Epithelial cell of prostate (primary cell): ENCODE results near the gene CPLANE2.
"Not testable (repeated sequence)": the region's sequence is repeated elsewhere in the genome, so short reads cannot be mapped to it uniquely, and the experiment has no call there.

Experiments
- DNase-seq: peaks from one replicate; pipeline ENCODE4 v3.0.0-alpha.2; 2011; ENCODE audit warnings: low read depth, low spot score
- H3K27ac ChIP-seq: fragments of 450-650 bp; 2 replicates; pipeline ENCODE4 v1.5.1; 2017; ENCODE audit warnings: mild to moderate bottlenecking

CPLANE2 gene

DNA sequence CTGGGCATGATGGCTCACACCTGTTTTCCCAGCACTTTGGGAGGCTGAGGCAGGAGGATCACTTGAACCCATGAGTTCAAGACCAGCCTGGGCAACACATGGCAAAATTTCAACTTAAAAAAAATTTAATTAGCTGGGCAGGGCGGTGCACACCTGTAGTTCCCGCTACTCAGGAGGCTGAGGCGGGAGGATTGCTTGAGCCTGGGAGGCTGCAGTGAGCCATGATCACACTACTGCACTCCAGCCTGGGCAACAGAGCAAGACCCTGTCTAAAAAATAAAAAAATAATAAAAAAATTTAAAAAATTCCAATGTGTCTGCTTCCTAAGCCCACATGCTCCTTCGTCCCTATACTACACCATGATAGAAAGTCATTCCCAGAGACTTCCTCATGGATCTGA is 40.8 kb downstream of the CPLANE2 start:
- not testable (repeated sequence) for H3K27ac ChIP-seq, DNase-seq

DNA sequence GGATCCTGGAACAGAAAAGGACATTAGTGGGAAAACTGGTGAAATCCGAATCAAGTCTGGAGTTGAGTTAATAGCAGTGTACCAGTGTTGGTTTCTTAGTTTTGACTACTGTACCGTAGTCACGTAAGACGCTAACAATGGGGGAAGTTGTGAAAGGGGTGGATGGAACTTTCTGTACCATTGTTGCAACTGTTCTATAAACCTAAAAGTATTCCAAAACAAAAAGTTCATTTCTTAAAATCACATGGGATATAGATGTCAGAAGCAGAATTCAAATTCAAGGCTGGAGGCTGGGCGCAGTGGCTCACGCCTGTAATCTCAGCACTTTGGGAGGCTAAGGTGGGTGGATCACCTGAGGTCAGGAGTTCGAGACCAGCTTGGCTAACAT is 41.5 kb downstream of the CPLANE2 start:
- no peak overlapping the region for H3K27ac ChIP-seq
- no peak for DNase-seq

DNA sequence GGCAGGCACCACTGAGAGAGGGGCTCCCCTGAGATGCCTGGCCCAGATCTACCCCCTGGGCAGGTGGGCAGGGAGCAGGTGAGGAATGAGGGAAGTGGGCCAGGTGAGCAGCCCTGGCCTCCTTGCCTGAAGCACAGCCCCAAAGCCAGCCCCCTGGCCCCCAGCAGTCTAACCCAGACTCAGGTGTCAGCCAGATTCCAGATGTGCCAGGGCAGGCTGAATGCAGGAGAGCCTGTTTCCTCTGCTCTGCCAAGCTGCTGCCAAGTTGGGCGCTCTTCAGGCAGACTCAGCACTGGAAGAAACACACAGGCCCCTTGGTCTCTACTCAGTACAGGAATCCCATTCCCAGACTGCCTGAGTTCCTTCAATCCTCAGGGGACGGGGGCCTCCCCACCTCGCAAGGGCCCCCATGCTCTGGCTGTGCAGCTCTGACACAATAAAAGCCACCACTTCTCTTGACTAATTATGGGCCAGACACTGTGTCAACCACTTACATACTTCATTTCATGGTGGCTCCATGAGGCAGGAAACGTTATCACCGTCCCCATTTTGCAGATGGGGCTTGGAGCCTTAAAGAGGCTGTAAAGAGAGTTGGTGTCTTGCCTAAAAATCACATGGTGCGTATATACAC is 45.0 kb downstream of the CPLANE2 start:
- no peak overlapping the region for H3K27ac ChIP-seq
- DNase-seq: no peak

DNA sequence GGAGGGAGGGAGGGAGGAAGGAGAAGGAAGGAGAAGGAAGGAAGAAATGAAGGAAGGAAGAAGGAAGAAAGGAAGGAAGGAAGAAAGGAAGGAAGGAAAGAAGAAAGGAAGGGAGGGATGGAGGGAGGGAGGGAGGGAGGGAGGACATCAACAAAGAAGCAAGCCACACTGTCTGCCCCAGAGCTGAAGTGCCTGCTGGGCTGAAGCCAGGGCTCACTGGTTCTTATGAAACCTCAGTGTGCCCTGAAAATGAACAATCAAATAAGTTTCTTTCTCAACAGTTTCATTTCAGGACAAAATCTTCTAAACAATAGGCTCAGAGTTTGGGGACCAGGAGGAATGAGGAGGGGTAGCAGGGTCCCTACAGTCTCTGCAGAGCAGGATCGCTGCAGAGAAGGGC is 45.7 kb downstream of the CPLANE2 start:
- no peak for DNase-seq
- no peak overlapping the region for H3K27ac ChIP-seq

DNA sequence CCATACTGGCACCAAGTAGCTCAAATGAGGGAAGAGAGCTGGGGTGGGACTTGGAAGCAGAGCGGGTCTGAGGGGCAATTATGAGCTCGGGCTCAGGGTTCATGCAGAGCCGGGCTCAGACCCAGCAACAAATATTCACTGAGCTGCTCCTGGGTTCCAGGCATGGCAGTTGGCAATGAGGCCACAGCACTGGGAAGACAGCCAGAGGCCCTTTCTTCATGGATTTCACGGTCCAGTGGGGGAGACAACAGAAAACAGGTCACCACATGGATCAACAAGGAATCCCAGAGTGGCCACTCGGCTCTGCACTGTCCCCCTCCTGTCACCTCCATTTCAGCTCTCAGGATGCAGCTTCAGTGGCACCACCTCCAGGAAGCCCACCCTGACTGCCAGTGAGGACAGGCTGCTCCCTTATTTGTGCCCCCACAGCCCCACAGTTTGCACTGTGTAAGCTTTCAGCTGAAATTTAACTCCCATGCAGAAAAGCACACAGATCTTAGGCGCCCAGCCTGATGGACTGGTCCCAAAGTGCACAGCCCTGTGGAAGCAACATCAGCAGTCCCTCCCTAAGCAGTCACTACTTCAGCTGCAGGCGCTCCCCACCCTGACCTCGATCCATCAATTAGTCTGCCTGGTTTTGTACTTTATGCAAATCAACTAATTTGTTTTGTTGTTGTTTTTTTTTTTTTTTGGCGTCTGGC is 46.9 kb downstream of the CPLANE2 start:
- no peak for DNase-seq
- no peak overlapping the region for H3K27ac ChIP-seq

DNA sequence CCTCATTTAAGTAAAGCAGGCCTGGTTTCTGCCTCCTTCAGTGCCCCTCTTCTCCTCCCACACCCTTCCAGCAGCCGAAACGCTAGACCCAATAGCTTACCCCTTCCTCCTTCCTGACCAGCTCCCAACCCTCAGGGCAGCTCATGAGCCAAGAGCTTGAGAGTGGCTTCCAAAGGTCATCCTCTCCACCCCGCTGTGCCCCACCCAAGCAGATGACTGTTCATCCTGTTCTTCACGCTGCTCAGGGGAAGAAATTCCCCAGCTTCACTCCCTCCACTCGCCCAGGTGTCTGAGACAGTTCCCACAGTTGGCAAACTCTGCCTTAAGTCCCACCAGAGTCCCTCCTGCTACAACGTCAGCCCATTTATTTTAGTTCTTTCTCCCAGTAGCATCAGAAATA is 48.0 kb downstream of the CPLANE2 start:
- DNase-seq: no peak
- H3K27ac ChIP-seq: peak overlapping the region; percentile 81

DNA sequence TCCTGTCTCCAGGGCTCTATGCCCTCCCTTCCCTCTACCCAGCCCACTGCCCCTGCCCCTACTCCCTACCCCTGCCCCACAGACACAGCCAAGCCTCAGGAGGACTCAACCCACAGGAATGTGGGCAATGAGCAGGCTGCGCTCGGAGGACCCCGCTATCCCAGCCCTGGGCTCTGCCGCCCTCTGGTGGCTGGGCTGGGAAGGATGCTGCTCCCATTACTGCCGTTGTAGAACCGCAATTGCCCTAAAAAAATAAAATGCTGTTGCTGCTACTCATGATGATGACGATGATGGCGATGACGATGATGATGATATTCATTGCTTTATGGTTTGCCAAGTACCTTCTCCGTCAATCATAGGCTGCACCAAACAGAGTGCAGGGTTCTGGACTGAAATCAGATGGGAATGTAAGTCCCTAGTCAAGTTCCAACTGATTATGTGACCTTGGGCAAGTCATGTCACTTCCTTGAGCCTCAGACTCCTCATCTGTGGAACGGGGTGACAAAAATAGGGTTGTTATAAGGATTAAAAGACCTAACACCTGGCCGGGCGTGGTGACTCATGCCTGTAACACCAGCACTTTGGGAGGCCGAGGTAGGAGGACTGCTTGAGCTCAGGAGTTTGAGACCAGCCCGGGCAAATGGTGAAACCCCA is 49.1 kb downstream of the CPLANE2 start:
- peak overlapping the region; percentile 81 for H3K27ac ChIP-seq

DNA sequence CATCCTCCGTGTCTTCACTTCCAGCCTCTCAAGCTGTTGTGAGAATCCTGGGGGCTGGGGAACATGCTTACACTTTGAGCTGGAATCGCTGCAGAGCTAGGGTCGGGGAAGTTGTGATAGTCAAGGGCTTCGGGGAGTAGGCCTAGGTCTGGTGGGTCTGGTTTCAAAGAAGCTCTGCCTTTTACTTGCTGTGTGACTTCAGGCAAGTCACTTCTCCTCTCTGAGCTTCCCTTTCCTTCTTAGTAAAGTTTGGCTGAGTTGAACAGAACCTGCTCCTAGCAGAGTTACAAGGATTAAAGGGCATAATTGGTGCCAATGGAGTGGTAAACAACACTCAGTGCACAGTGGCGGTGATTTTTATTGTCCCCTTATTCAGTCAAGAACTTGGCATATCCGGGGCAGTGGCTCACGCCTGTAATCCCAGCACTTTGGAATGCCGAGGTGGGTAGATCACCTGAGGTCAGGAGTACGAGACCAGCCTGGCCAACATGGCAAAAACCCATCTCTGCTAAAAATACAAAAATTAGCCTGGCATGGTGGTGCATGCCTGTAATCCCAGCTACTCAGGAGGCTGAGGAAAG is 50.2 kb downstream of the CPLANE2 start:
- H3K27ac ChIP-seq: peak overlapping the region; percentile 81
- DNase-seq: no peak

More for the DNA sequence above, 49.1 kb downstream of the CPLANE2 start:
- peak; percentile 70 for DNase-seq

DNA sequence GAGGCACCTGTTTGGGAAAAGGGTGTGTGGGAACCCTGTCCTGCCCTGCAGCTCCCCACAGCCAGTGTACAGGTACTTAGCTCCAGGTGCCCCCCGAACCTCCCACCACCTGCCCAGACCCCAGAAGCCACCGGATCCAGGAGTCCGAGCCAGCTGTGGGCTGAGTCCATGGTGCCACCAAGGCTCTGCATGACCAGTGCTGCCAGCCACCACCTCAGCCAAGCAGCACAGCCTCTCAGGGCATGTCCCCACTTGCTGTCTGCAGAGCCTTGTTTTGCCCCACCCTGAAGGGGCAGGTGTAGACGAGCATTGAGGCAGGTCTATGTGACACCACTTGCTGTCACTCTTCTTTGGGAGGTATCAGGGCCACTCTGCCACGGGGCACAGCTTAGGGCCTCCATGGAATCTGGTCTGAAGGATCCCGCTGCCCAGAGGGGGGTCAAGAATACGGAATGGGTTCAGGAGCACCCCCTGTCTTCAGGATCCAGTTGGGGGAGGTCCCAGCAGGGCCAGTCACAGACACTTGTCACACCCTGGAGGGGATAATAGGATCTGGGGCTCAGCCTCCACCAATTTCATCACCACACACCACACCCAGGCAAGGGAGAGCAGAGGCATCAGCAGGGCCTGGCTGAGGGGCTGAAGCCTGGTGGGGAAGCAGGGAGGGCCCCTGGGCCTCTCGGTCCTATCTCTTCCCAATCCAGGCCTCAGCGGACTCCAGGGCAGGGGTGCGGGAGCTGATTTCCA is 52.3 kb downstream of the CPLANE2 start:
- DNase-seq: peak; percentile 69
- H3K27ac ChIP-seq: peak overlapping the region; percentile 95

DNA sequence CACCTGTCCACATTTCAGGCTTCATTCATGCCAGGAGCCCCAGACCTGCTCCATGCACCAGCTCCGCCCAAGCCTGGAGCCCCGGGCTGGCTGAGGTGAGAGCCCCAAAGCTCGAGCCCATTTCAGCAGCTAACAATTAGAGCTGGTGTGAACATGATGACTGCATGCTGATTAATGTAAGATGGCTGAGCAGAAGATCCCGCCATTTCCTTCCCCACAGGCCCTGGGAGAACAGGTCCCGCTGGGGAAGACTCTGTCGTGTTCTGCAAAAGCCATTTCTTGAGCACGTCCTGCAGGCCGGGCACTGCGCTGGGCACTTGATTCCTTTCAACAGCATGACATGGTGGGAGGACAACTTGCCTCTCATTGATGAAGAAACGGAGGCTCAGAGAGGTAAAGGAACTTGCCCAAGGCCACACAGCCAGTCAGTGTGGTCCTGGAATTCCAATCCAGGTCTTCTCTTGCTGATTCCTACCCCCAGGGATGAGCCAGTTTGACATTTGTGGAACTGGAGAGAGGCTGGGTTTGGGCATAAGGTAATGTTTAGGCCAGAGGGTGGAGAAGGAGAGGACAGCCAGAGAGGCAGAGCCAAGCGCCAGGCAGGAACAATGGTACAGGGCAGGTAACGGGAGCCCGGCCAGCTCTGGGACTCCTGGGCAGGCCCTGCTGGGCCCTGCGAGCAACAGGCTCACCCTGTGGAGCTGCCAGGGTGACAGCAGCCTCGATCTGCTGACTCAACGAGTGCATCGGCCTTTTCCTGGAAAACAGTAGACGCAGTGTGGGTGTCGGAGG is 53.0 kb downstream of the CPLANE2 start:
- DNase-seq: no peak
- peak overlapping the region; percentile 95 for H3K27ac ChIP-seq

DNA sequence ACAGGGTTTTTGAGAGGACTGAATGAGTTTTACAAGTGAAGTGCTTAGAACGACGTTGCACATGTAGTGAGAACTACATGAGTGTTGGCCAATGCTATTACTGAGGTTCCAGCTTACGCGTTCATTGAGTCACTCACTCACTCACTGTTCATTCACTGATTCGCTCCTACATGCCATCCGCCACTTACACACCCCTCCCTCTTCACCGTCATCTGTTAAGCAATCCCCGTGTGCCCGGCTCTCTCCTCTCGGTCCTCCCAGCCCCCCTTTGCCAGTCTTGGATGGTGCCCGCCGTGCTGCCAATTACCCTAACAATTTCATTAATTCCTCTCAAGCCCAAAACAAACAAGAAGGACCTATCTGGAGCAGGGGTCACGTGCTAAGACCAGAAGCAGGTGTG is 53.8 kb downstream of the CPLANE2 start:
- DNase-seq: peak; percentile 96
- H3K27ac ChIP-seq: peak overlapping the region; percentile 95

DNA sequence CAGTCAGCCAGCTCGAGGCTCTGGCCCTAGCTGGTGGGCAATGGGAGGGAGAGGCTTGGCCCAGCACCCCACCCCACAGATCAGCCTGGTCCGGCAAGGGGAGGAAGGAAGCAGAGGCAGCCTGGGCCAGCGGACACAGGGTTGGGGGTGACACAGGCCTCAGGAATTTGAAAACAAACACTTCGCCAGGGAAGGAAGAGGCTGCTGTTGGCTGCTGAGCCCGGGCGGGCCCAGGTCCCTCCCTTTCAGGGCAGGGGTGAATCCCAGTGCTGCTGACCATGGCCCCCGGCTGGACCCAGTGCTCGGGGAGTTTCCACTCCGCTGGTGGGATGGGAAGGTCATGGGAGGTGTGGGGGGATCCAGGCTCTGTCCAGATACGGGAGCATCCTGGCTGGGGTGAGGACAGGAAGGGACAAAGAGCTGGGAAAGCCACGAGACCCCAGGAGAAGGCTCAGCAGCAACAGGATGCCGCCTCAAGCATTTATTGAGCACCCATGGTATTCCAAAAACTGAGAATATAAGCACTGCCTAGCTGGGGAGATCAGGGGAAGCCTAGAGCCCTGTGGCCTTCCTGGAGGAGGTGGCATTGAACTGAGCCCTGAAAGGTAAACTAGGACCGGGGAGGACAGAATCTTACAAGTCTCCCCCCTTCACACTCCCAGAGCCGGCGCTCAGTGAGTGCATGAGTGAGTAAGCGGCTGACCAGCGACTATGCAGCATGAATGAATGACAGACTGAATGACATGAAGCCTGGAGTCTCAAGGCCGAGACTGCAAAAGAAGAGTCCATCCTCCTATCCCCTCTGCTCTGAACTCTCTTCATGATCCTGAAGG is 54.9 kb downstream of the CPLANE2 start:
- no peak for DNase-seq
- H3K27ac ChIP-seq: peak overlapping the region; percentile 95
